Measurements from ENCODE around the gene WBP1.

DNA sequence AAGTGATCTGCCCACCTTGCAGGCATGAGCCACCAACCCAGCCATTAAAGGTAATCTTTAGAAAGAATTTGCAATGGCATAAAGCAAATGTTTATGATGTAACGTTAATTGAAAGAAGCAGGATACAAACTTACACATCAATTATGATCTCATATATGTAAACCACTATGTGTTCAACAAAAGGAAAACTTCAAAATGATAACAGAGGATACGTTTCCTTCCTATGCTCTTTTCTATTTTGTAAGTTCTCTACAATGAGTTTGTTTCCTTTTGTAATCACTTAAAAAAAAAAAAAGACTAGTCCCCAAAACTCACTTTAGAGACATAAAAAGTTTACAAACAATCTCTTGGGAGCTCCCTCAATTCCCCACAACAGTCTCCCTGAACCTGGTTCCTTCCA is 38.2 kb upstream of the WBP1 start:
- TF ChIP-seq, protein P1, sequence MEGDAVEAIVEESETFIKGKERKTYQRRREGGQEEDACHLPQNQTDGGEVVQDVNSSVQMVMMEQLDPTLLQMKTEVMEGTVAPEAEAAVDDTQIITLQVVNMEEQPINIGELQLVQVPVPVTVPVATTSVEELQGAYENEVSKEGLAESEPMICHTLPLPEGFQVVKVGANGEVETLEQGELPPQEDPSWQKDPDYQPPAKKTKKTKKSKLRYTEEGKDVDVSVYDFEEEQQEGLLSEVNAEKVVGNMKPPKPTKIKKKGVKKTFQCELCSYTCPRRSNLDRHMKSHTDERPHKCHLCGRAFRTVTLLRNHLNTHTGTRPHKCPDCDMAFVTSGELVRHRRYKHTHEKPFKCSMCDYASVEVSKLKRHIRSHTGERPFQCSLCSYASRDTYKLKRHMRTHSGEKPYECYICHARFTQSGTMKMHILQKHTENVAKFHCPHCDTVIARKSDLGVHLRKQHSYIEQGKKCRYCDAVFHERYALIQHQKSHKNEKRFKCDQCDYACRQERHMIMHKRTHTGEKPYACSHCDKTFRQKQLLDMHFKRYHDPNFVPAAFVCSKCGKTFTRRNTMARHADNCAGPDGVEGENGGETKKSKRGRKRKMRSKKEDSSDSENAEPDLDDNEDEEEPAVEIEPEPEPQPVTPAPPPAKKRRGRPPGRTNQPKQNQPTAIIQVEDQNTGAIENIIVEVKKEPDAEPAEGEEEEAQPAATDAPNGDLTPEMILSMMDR (conservative IDR thresholded peaks at IDR 0.05; ENCODE audit: low read depth, low read length) = no peak
- TF ChIP-seq EZH2 (IDR thresholded peaks at IDR 0.05; ENCODE audit: borderline replicate concordance, low read depth, low read length, poor library complexity, severe bottlenecking) = no peak

Measured in A673 (cell line).